Measurements from ENCODE around the gene GRN.
"Not testable (repeated sequence)": the region's sequence is repeated elsewhere in the genome, so short reads cannot be mapped to it uniquely, and the experiment has no call there.

Gene GRN

DNA sequence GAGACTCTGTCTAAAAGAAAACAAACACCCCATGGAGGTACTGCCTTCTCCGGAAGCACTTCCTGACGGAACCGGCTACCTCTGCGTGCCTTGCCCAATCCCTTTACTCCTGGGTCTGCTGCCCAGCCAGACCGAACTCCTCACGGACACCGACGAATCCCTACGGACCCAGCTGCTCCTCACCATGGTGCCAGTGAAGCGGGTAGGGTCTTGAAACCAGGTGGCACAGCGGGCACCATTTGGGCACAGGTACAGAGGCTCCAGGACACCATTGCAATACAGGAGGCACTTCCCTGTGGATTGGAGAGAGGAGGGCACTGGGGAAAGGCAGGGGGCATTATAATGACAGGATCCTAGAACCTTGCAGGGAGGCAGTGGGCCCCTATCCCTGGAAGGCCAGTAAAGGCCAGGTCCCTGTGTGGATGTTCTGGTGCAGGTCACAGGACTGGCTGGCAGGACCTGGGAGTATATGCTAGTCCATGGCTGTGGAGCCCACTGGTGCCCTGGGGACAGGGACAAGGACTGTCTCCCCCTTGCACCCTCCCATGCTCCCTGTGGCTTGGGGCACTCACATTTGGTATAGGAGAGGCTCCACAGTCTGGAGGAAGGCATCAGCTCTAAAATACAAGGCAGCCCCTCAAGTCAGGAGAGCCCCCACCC is 22.7 kb upstream of the GRN start:
- no peak for DNase-seq

DNA sequence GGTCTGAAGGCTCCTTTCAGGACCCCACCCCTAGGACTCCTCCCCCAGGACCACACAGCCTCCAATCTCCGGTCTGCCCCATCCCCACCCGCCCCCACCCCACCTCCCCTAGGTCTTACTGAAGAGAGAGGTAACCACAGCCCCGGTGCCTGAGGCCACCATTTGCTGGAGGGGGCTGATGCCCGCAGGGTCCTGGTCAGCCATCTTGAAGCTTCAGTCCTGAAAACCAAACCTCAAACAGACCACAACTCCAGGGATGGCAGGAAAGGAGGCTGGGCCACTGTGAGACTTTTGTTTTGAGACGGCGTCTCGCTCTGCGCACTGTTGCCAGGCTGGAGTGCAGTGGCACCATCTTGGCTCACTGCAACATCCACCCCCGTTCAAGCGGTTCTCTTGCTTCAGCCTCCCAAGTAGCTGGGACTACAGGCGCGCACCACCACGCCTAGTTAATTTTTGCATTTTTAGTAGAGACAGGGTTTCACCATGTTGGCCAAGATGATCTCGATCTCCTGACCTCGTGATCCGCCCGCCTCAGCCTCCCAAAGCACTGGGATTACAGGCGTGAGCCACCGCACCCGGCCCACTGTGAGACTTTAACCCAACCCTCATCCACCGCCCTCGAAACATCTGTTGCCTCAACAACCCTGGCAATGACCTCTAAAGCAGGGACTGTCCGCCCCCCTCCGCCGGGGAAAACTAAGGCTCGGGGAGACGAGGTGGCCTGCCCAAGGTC is 21.6 kb upstream of the GRN start:
- no peak for DNase-seq

- DNase-seq: no peak
These were observed 21.0 kb upstream of the GRN start for GRCh38 chr17:44324092-44324570.

DNA sequence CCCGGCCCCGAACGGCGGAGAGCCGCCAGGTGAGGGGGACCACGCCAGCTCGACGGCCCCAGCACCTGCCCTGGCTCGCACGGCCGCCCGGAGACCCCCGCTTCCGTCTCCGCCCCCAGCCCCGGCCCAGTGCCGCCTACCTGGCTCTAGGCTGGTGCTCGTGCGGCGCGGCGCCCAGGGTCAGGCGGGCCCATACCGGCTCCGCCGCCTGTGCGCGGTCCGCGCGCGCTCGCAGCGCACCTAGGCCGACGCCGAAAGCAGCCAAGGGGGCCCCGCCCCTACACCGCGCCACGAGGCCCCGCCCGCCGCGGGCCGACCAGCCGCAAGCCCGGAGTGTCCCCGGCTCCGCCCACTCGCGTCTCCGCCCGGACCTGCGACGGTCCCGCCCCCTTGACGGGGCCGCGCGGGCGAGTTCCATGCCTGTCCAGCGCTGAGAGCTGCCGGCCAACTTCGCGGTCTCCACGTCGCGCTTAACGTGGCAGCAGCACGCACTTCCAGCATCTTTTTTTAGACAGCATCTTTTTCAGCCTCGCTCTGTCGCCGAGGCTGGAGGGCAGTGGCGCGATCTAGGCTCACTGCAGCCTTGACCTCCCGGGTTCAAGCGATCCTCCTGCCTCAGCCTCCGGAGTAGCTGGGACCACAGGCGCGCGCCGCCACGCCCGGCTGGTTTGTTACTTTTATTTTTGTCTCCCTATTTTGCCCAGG is 20.4 kb upstream of the GRN start, which contains the start of gene SLC25A39:
Gene SLC25A39 (minus strand): TSS at position 253 of the 705 bp plus-strand sequence. CDS start 1,261 bp downstream, outside the sequence.
- DNase-seq: peak; percentile 89

- DNase-seq: peak; percentile 91
These were observed 18.1 kb upstream of the GRN start for GRCh38 chr17:44326861-44327444.

DNA sequence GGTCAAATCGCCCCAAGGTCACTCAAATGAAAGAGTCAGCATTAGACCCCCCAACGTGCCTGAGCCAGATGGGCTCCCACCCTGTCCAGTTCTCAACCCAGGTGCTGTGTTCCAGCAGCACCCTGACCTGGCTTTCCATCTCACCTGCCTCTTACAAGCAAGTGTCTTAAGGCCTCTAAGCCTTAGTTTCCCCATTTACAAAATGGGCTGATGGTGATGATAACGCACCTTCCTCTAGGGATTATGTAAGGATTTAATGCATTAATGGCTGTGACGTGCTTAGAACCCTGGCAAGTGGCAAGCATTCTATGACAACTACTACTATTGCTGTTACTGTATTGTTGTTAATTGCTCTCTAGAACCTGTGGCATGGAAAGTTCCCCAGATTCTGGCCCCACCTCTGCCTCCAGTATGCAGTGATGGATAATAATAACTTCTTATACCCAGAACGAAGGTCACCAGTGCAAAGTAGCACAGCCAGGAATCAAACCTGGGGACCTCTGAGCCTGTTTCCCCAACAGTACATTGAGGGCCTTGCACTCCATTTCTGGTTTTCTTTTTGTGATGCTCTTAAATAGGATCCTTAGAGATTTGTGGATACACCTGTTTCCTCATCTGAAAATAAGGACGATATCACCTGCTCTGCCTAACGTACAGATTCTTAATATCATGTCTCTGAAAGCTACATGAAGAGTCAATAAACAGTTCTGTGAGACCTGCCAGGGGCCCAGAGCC is 17.2 kb upstream of the GRN start:
- no peak for DNase-seq

- DNase-seq: not testable (repeated sequence)
These were observed 15.6 kb upstream of the GRN start for GRCh38 chr17:44329516-44329915.

- DNase-seq: not testable (repeated sequence)
These were observed 14.8 kb upstream of the GRN start for GRCh38 chr17:44330263-44330662.

DNA sequence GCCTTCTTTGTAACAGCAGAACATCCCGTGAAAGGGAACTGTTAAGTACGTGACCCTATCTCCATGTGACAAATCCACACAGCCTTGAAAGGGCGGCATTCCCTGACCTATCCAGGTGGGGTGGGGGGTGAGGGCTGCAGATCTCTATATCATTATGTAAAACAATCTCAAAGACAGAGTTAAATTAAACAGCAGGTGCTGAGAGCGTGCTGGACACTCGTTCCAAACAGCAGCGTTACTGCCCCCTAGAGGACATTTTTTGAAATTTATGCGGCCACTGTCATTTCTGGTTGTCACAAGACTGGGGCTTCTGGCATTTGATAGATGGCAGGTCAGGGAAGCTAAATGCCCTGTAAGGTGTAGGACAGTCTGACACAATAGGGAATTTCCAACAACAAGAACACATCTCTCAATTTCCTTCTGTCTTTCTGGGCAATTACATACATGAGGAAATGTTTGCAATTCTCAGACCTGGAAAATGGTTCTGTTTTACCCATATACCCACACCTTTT is 13.8 kb upstream of the GRN start:
- peak; percentile 85 for DNase-seq

- no peak for DNase-seq
These were observed 11.7 kb upstream of the GRN start for GRCh38 chr17:44333371-44333770.

GRCh38 chr17:44334315-44334714 is 10.8 kb upstream of the GRN start:
- no peak for DNase-seq

- DNase-seq: no peak
These were observed 10.4 kb upstream of the GRN start for GRCh38 chr17:44334727-44335126.

DNA sequence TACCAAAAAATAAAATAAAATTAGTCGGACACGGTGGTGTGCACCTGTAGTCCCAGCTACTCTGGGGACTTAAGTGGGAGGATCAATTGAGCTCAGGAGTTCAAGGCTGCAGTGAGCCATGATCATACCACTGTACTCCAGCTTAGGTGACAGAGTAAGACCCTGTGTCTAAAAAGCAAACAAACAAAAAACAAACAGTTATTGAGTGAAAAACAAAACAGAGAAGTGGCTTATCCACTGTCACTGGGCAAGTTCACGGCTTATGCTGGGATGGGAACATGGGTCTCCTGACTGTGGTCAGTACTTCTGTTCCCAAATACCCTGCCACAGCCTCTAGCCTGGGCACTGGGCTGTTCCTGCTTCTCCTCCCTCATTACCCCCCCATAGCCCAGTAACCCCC is 9.5 kb upstream of the GRN start:
- no peak for DNase-seq

- no peak for DNase-seq
These were observed 9.1 kb upstream of the GRN start for GRCh38 chr17:44335968-44336367.

GRCh38 chr17:44338702-44339101 is 6.4 kb upstream of the GRN start:
- no peak for DNase-seq

DNA sequence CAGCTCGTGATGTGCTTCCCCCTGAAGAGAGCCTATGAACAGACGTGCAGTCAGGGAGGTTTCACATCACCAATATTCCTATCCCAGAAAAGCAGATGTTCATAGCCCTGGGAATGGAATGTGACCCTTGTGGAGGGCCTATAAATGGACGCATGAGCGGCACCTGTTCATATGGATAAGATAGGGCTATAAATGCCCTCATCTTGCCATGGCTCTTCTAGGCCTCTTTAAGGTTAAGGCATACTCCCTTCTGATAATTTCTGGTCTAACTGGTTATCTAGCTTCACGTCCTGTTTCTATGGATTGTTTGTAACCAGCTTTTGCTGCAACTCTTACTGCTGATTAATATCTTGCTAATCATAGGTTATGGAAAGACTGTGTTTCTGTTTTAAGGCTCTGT is 4.5 kb upstream of the GRN start:
- DNase-seq: not testable (repeated sequence)

GRCh38 chr17:44343510-44344209 is 1.4 kb upstream of the GRN start:
- no peak for DNase-seq

- peak; percentile 64 for DNase-seq
These were observed 438 bp downstream of the GRN start for GRCh38 chr17:44345454-44346026.

GRCh38 chr17:44346064-44346844 is 1.2 kb downstream of the GRN start:
- no peak for DNase-seq
